MM.1S (cell line): ENCODE results near the gene ENPP3.

Source experiments
- DNase-seq: peaks from one replicate; pipeline ENCODE4 v3.0.0-alpha.2; 2015
- H2AFZ ChIP-seq: fragments of 300-600 bp; sonication (generic); 2 replicates; pipeline ENCODE4 v1.6.0; 2016; ENCODE audit warnings: antibody characterized with exemption, low read length
- H3F3A ChIP-seq: fragments of 300-600 bp; sonication (generic); 2 replicates; pipeline ENCODE4 v1.6.1; 2016; ENCODE audit warnings: mild to moderate bottlenecking, antibody characterized with exemption, low read length, moderate library complexity, mixed read lengths; ENCODE audit not compliant: insufficient read depth
- H3K27ac ChIP-seq: fragments of 300-600 bp; sonication (generic); 2 replicates; pipeline ENCODE4 v1.5.1; 2016; ENCODE audit warnings: mild to moderate bottlenecking, low read length
- H3K27me3 ChIP-seq: fragments of 300-600 bp; sonication (generic); replicated peaks from 2 replicates; pipeline ENCODE4 v1.6.0; 2016; ENCODE audit warnings: low read length; ENCODE audit not compliant: insufficient read depth
- H3K36me3 ChIP-seq: fragments of 300-600 bp; sonication (generic); replicated peaks from 2 replicates; pipeline ENCODE4 v1.6.1; 2016; ENCODE audit warnings: mild to moderate bottlenecking, low read length, mixed read lengths; ENCODE audit not compliant: insufficient read depth
- H3K4me1 ChIP-seq: fragments of 300-600 bp; sonication (generic); 2 replicates; pipeline ENCODE4 v1.6.1; 2016; ENCODE audit warnings: low read length, mixed read lengths
- H3K4me2 ChIP-seq: fragments of 300-600 bp; sonication (generic); 2 replicates; pipeline ENCODE4 v1.6.0; 2016; ENCODE audit warnings: low read depth, low read length
- H3K4me3 ChIP-seq: fragments of 300-600 bp; sonication (generic); 2 replicates; pipeline ENCODE4 v1.5.1; 2016; ENCODE audit warnings: low read length, mixed read lengths
- H3K79me2 ChIP-seq: fragments of 300-600 bp; sonication (generic); 2 replicates; pipeline ENCODE4 v1.6.1; 2016; ENCODE audit warnings: mixed run types, low read length, mixed read lengths
- H3K9ac ChIP-seq: fragments of 300-600 bp; sonication (generic); 2 replicates; pipeline ENCODE4 v1.6.1; 2016; ENCODE audit warnings: low read length, mixed read lengths
- H3K9me2 ChIP-seq: fragments of 300-600 bp; sonication (generic); replicated peaks from 2 replicates; pipeline ENCODE4 v1.6.1; 2016; ENCODE audit warnings: mild to moderate bottlenecking, low read length, mixed read lengths; ENCODE audit not compliant: insufficient read depth
- H3K9me3 ChIP-seq: fragments of 300-600 bp; sonication (generic); replicated peaks from 2 replicates; pipeline ENCODE4 v1.6.1; 2016; ENCODE audit warnings: mild to moderate bottlenecking, low read length, mixed read lengths; ENCODE audit not compliant: insufficient read depth
- H4K20me1 ChIP-seq: fragments of 300-600 bp; sonication (generic); 2 replicates; pipeline ENCODE4 v1.6.1; 2016; ENCODE audit warnings: mild to moderate bottlenecking, low read length, moderate library complexity, mixed read lengths; ENCODE audit not compliant: insufficient read depth
- EZH2 ChIP-seq: fragments of 300-600 bp; sonication (generic); optimal IDR thresholded peaks from 2 replicates; pipeline ENCODE3; 2017; ENCODE audit warnings: low read depth, mild to moderate bottlenecking, antibody characterized with exemption, low read length, mixed read lengths
- EZH2phosphoT487 ChIP-seq: fragments of 300-600 bp; sonication (generic); IDR thresholded peaks from 2 replicates; pipeline ENCODE4 v1.6.1; 2018; ENCODE audit warnings: antibody characterized with exemption, low read length
- TF ChIP-seq, protein P1 (sequence below): fragments of 300-600 bp; sonication (generic); IDR thresholded peaks from 2 replicates; pipeline ENCODE4 v1.5.1; 2016; ENCODE audit warnings: antibody characterized with exemption, low read length, mixed read lengths

The ENPP3 gene

DNA sequence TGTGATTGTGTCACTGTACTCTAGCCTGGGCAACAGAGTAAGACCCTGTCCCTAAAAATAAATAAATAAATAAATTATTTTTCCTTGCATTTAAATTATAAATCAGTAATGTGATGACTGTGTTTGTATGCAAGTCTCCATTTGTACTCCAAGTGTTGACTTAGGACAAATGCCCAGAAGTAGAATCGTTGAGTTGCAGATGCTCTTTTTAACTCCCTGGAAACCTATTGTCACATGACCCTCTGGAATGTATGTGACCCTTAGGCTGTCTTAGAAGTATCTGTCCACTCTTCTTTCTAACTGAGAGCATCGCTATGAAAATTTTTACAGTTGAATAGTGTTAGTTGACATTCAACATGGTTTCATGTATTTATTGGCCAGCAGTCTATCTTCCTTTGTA lies 45.3 kb downstream of the ENPP3 start:
- Histone ChIP-seq H3F3A (no peaks in the 10 kb centered on the region), H4K20me1 (no peaks in the 10 kb centered on the region), H3K4me1 (no peaks in the 10 kb centered on the region), H3K9me3 (no peaks in the 10 kb centered on the region), H3K27ac (no peak overlapping the region), H3K4me3 (no peak overlapping the region), H3K27me3 (peaks cover 21% of the 10 kb centered on the region), H3K4me2 (no peak overlapping the region), H3K36me3 (no peaks in the 10 kb centered on the region), H3K9ac (no peak overlapping the region), H2AFZ (no peak overlapping the region), H3K9me2 (no peaks in the 10 kb centered on the region), H3K79me2 (no peaks in the 10 kb centered on the region)
- TF ChIP-seq, protein P1, sequence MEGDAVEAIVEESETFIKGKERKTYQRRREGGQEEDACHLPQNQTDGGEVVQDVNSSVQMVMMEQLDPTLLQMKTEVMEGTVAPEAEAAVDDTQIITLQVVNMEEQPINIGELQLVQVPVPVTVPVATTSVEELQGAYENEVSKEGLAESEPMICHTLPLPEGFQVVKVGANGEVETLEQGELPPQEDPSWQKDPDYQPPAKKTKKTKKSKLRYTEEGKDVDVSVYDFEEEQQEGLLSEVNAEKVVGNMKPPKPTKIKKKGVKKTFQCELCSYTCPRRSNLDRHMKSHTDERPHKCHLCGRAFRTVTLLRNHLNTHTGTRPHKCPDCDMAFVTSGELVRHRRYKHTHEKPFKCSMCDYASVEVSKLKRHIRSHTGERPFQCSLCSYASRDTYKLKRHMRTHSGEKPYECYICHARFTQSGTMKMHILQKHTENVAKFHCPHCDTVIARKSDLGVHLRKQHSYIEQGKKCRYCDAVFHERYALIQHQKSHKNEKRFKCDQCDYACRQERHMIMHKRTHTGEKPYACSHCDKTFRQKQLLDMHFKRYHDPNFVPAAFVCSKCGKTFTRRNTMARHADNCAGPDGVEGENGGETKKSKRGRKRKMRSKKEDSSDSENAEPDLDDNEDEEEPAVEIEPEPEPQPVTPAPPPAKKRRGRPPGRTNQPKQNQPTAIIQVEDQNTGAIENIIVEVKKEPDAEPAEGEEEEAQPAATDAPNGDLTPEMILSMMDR, result no peak
- TF ChIP-seq EZH2phosphoT487 (no peak), EZH2 (no peak)
- DNase-seq, result no peak

DNA sequence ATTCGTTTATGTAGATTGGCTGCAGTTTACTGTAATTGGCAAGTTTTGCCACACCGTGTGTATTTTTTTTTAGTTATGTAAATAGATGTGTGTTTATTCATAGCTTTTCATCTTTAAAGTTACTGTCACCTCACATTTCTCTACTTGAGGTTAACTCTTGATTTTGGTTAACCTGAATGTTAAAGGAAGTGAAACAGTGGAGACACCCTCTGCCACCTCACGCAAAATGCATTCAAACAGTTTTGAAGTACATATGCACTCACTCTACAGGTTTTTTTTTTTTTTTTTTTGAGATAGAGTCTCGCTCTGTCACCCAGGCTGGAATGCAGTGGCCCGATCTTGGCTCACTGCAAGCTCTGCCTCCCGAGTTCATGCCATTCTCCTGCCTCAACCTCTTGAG lies 46.4 kb downstream of the ENPP3 start:
- Histone ChIP-seq H4K20me1 (no peaks in the 10 kb centered on the region), H3K4me3 (no peak overlapping the region), H3K9me2 (no peaks in the 10 kb centered on the region), H3K79me2 (no peaks in the 10 kb centered on the region), H2AFZ (no peak overlapping the region), H3K9me3 (no peaks in the 10 kb centered on the region), H3K4me2 (no peak overlapping the region), H3K27ac (no peak overlapping the region), H3F3A (peaks cover 9% of the 10 kb centered on the region), H3K4me1 (peaks cover 5% of the 10 kb centered on the region), H3K36me3 (no peaks in the 10 kb centered on the region), H3K9ac (no peak overlapping the region), H3K27me3 (peaks cover 27% of the 10 kb centered on the region)
- TF ChIP-seq, protein P1, result no peak
- TF ChIP-seq EZH2phosphoT487 (no peak), EZH2 (no peak)
- DNase-seq, result no peak

DNA sequence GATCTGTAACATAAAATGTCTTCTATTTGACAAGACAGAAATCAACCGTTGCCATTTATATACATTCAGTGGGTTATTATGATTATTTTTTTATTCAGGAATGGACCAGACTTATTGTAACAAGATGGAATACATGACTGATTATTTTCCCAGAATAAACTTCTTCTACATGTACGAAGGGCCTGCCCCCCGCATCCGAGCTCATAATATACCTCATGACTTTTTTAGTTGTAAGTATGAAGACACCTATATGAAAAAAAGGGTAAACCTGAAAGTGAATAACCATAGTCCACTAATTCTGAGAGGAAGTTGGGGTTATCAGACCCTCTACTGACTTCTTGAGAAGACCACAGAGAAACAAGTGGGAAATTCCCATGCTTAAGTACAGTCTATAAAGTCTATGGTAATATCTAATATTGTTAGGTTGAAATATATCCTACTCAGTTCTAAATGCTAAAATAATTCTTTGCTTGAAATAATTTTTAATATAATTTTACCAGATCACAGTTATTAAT lies 48.2 kb downstream of the ENPP3 start:
- H3K27ac ChIP-seq, result no peak overlapping the region
- no peak overlapping the region for H2AFZ ChIP-seq
- H3K9me3 ChIP-seq, result no peaks in the 10 kb centered on the region
- peaks cover 19% of the 10 kb centered on the region for H3F3A ChIP-seq
- peaks cover 39% of the 10 kb centered on the region for H3K27me3 ChIP-seq
- H3K9me2 ChIP-seq, result no peaks in the 10 kb centered on the region
- no peak for DNase-seq
- H3K79me2 ChIP-seq, result no peaks in the 10 kb centered on the region
- no peaks in the 10 kb centered on the region for H3K36me3 ChIP-seq
- TF ChIP-seq EZH2phosphoT487 (no peak), EZH2 (no peak)
- TF ChIP-seq, protein P1, result no peak
- no peak overlapping the region for H3K9ac ChIP-seq
- no peak overlapping the region for H3K4me3 ChIP-seq
- H3K4me2 ChIP-seq, result no peak overlapping the region
- peaks cover 11% of the 10 kb centered on the region for H3K4me1 ChIP-seq
- no peaks in the 10 kb centered on the region; the same call in 1 of the 2 replicates for H4K20me1 ChIP-seq
